CD14-positive monocyte (primary cell): ENCODE measurements around the gene ADAMTSL1. TPM values are rescaled to one million over a fixed set of nuclear protein-coding genes. Genes with fewer than 3 reads are reported as not detected.

ENCODE experiments used
- DNase-seq, 3 donors: peaks; one replicate each; pipeline ENCODE4 v3.0.0-alpha.2; 2011 to 2022
- H2AFZ ChIP-seq: 2 replicates; pipeline ENCODE4 v1.6.0; 2012; ENCODE audit warnings: mild to moderate bottlenecking, low read depth, low read length, inconsistent platforms; ENCODE audit not compliant: insufficient read depth, poor library complexity, severe bottlenecking
- H3K27ac ChIP-seq, 2 donors: 1 replicate in 1 of 2; 2 replicates in 1 of 2; pipeline ENCODE4 v1.5.1; 2012 to 2013; ENCODE audit warnings: low read length in 2 of 2, control low read depth in 1 of 2, inconsistent platforms in 1 of 2, low read depth in 1 of 2, mild to moderate bottlenecking in 1 of 2
- H3K27me3 ChIP-seq, 2 donors: one replicate each; pipeline versions ENCODE4 v1.6.0 to v1.6.1; 2011 to 2013; ENCODE audit warnings: low read length in 2 of 2; ENCODE audit not compliant: control insufficient read depth in 2 of 2, insufficient read depth in 2 of 2
- H3K36me3 ChIP-seq, 2 donors: replicated peaks in 1 of 2; 1 replicate in 1 of 2; 2 replicates in 1 of 2; pipeline versions ENCODE4 v1.5.1 to v1.6.1; 2012 to 2013; ENCODE audit warnings: low read length in 2 of 2, control low read depth in 1 of 2, inconsistent platforms in 1 of 2, mild to moderate bottlenecking in 1 of 2; ENCODE audit not compliant: insufficient read depth in 2 of 2, control insufficient read depth in 1 of 2
- H3K4me1 ChIP-seq, 2 donors: 1 replicate in 1 of 2; 2 replicates in 1 of 2; pipeline versions ENCODE4 v1.5.1 to v1.6.1; 2012 to 2013; ENCODE audit warnings: low read length in 2 of 2, control low read depth in 1 of 2, inconsistent platforms in 1 of 2, mild to moderate bottlenecking in 1 of 2, moderate library complexity in 1 of 2; ENCODE audit not compliant: insufficient read depth in 2 of 2, control insufficient read depth in 1 of 2
- H3K4me2 ChIP-seq: replicated peaks from 2 replicates; pipeline ENCODE3; 2012; ENCODE audit warnings: low read length, moderate library complexity, mild to moderate bottlenecking; ENCODE audit not compliant: poor library complexity, severe bottlenecking; ENCODE audit errors: extremely low read depth
- H3K4me3 ChIP-seq, 3 experiments: fragments of 200-600 bp in 1 of 3; sonication (generic) in 1 of 3; replicated peaks in 1 of 3; 1 replicate in 2 of 3; 2 replicates in 1 of 3; pipeline ENCODE4 v1.5.1; 2011 to 2013; ENCODE audit warnings: low read length in 3 of 3, mild to moderate bottlenecking in 3 of 3, control low read depth in 2 of 3, low read depth in 2 of 3, inconsistent platforms in 1 of 3, moderate library complexity in 1 of 3
- H3K79me2 ChIP-seq: 2 replicates; pipeline ENCODE4 v1.6.0; 2012; ENCODE audit warnings: mild to moderate bottlenecking, control low read depth, inconsistent platforms, low read length, moderate library complexity; ENCODE audit not compliant: insufficient read depth
- H3K9ac ChIP-seq: 2 replicates; pipeline ENCODE4 v1.6.0; 2017; ENCODE audit warnings: low read length, mild to moderate bottlenecking; ENCODE audit not compliant: insufficient read depth, poor library complexity, severe bottlenecking
- H3K9me3 ChIP-seq, 2 donors: replicated peaks in 1 of 2; 1 replicate in 1 of 2; 2 replicates in 1 of 2; pipeline versions ENCODE4 v1.5.1 to v1.6.1; 2012 to 2013; ENCODE audit warnings: low read length in 2 of 2, control low read depth in 1 of 2; ENCODE audit not compliant: control insufficient read depth in 1 of 2, insufficient read depth in 1 of 2
- H4K20me1 ChIP-seq: 2 replicates; pipeline ENCODE4 v1.6.0; 2012; ENCODE audit warnings: mild to moderate bottlenecking, low read length, control low read depth, moderate library complexity; ENCODE audit not compliant: insufficient read depth
- H3K27ac Mint-ChIP-seq, 7 donors: one replicate each; pipeline ENCODE4 v1.8.0; 2020; ENCODE audit warnings: mild to moderate bottlenecking in 7 of 7, mixed read lengths in 7 of 7, moderate library complexity in 6 of 7, inconsistent platforms in 2 of 7
- H3K27me3 Mint-ChIP-seq, 3 donors: one replicate each; pipeline ENCODE4 v1.8.0; 2021 to 2022; ENCODE audit warnings: low read depth in 3 of 3, mild to moderate bottlenecking in 3 of 3, mixed read lengths in 3 of 3, moderate library complexity in 3 of 3, inconsistent platforms in 1 of 3
- H3K36me3 Mint-ChIP-seq, 2 donors: one replicate each; pipeline ENCODE4 v1.8.0; 2020; ENCODE audit warnings: mixed read lengths in 2 of 2, inconsistent platforms in 1 of 2, mild to moderate bottlenecking in 1 of 2
- H3K4me1 Mint-ChIP-seq: one replicate; pipeline ENCODE4 v1.8.0; 2020; ENCODE audit warnings: mild to moderate bottlenecking, mixed read lengths
- H3K4me3 Mint-ChIP-seq, 2 donors: one replicate each; pipeline ENCODE4 v1.8.0; 2020; ENCODE audit warnings: mild to moderate bottlenecking in 2 of 2, mixed read lengths in 2 of 2, moderate library complexity in 1 of 2
- H3K9me3 Mint-ChIP-seq, 7 donors: one replicate each; pipeline ENCODE4 v1.8.0; 2020 to 2022; ENCODE audit warnings: mixed read lengths in 7 of 7, mild to moderate bottlenecking in 6 of 7, moderate library complexity in 6 of 7, inconsistent platforms in 2 of 7
- WGBS: methylation state at CpG from one replicate; pipeline ENCODE4 v1.1.5; 2013; ENCODE audit warnings: missing lambda C conversion rate; ENCODE audit not compliant: insufficient coverage; 5-methylcytosine and 5-hydroxymethylcytosine counted together
- intact Hi-C, 2 donors: fragments of 100-400 bp; cut with micrococcal nuclease; formaldehyde crosslinking; loops; one replicate each; pipeline versions ENCODE4 v1.15.0 to v1.15.1; 2023
- polyA plus RNA-seq, 3 donors: library from polyadenylated mRNA; depleted of rRNA in 1 of 3; unstranded in 2 of 3; stranded (reverse) in 1 of 3; fragments of 300-500 nt in 2 of 3; fragments of >200 nt in 1 of 3; fragmentation: Illumina TruSeq in 2 of 3; gene quantifications; 1 replicate in 2 of 3; 2 replicates in 1 of 3; pipeline ENCODE4 v1.2.3, GENCODE V29; 2012 to 2021
- TF ChIP-seq, protein P1 (sequence below): fragments of 200-600 bp; IDR thresholded peaks from one replicate; pipeline ENCODE4 v1.8.0; 2022; ENCODE audit warnings: antibody characterized with exemption, mild to moderate bottlenecking

Gene ADAMTSL1
- polyA plus RNA-seq, 3 donors: not detected

DNA sequence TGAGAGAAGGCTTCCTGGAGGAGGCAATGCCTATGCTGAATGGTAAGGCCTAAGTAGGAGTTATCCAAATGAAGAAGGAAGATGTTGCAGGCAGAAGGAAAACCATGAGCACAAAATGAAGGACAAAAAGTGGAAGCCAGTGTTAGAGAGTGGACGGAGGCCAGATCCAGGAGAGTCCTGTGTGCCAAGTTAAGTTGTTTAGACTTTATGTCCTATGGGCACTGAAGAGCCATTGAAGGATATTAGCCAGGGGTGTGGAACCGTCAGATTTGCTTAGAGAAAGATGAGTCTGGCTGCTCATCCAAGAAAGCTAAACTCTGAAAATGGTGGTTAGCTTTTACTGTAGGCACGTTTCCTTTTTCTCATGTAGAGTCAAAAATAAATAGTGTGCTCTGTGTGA lies 254.7 kb downstream of the ADAMTSL1 start:
- H3K27me3 ChIP-seq: no peaks in the 10 kb centered on the region
- intact Hi-C loops: no loop called here
- Mint-ChIP-seq H3K36me3 (no peaks in the 10 kb centered on the region), H3K4me1 (no peaks in the 10 kb centered on the region), H3K27me3 (peaks cover 2 to 10% (median 2%) of the 10 kb centered on the region in 3 donors), H3K9me3 (peaks cover 0 to 3% (median 0%) of the 10 kb centered on the region in 7 donors), H3K4me3 (no peak overlapping the region), H3K27ac (no peak overlapping the region)
- H3K27ac ChIP-seq: no peak overlapping the region
- DNase-seq: no peak
- no peaks in the 10 kb centered on the region for H3K36me3 ChIP-seq
- no peak overlapping the region for H3K4me3 ChIP-seq
- no peaks in the 10 kb centered on the region for H3K9me3 ChIP-seq
- no peak overlapping the region for H3K4me2 ChIP-seq
- H2AFZ ChIP-seq: no peak overlapping the region
- TF ChIP-seq, protein P1, sequence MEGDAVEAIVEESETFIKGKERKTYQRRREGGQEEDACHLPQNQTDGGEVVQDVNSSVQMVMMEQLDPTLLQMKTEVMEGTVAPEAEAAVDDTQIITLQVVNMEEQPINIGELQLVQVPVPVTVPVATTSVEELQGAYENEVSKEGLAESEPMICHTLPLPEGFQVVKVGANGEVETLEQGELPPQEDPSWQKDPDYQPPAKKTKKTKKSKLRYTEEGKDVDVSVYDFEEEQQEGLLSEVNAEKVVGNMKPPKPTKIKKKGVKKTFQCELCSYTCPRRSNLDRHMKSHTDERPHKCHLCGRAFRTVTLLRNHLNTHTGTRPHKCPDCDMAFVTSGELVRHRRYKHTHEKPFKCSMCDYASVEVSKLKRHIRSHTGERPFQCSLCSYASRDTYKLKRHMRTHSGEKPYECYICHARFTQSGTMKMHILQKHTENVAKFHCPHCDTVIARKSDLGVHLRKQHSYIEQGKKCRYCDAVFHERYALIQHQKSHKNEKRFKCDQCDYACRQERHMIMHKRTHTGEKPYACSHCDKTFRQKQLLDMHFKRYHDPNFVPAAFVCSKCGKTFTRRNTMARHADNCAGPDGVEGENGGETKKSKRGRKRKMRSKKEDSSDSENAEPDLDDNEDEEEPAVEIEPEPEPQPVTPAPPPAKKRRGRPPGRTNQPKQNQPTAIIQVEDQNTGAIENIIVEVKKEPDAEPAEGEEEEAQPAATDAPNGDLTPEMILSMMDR: no peak
- H3K79me2 ChIP-seq: no peaks in the 10 kb centered on the region
- WGBS: 100% methylated on average over 2 of the region's 3 CpGs
- H4K20me1 ChIP-seq: no peaks in the 10 kb centered on the region
- no peaks in the 10 kb centered on the region for H3K4me1 ChIP-seq
- H3K9ac ChIP-seq: no peak overlapping the region

DNA sequence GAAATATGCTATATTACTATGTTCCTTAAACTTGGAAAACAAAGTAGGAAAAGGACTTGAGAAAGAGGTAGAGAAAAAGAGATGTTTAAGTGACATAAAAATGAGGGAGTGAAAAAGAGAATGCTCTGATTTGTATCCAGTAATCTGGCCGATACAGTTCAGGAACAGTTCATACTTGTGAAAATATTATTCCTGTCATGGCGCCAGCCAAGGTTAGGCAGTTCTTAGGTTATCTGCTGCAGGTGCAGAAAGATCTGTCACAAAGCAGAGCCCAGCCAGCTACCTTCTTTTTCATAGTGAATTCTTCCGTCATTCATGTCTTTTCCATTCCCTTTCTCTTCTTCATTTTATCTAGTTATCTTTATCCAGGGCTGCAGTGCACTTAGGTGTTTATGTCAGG lies 256.3 kb downstream of the ADAMTSL1 start:
- WGBS: 100% methylated on average over 2 of the region's 3 CpGs
- Histone ChIP-seq H3K9me3 (no peaks in the 10 kb centered on the region), H3K4me2 (no peak overlapping the region), H3K9ac (no peak overlapping the region), H3K27me3 (no peaks in the 10 kb centered on the region), H4K20me1 (no peaks in the 10 kb centered on the region), H2AFZ (no peak overlapping the region), H3K27ac (no peak overlapping the region), H3K36me3 (no peaks in the 10 kb centered on the region), H3K4me1 (no peaks in the 10 kb centered on the region), H3K4me3 (no peak overlapping the region), H3K79me2 (no peaks in the 10 kb centered on the region)
- H3K9me3 Mint-ChIP-seq: peaks cover 0 to 3% (median 0%) of the 10 kb centered on the region in 7 donors
- no peaks in the 10 kb centered on the region for H3K36me3 Mint-ChIP-seq
- H3K27ac Mint-ChIP-seq: no peak overlapping the region
- intact Hi-C loops: no loop called here
- H3K27me3 Mint-ChIP-seq: peaks cover 2 to 10% (median 2%) of the 10 kb centered on the region in 3 donors
- DNase-seq: no peak
- H3K4me1 Mint-ChIP-seq: no peaks in the 10 kb centered on the region
- H3K4me3 Mint-ChIP-seq: no peak overlapping the region
- TF ChIP-seq, protein P1: no peak
